ENCODE data around the gene CRPPA. TPM values are rescaled to one million over a fixed set of nuclear protein-coding genes. Genes with fewer than 3 reads are reported as not detected.
A peak's percentile ranks its signal among the peaks of the same experiment; 100 is the strongest.

CRPPA gene
- total RNA-seq, 5 donors from 2014 or later (not counting 1 experiment from before 2014, with no cell fraction given): 0.49 to 2.2 (median 1.0) TPM

DNA sequence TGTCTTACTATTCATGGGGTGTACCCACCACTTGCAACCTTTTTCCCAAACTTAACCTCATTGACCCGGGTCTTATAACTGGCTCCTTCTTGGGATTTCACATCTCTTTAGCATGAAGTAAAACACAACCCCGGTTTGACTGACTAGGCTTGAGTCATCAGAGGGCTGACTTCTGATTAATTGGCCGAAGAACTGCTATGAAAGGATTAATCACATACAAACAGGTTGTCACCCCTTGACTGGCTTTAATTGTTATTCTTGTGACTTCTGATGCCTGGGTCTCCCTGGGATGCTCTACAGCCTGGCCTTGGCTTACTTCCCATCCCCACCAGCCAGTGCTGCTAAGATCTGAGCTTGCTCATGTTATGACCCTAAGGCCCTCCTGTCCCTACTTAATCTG, 8.8 kb upstream of the CRPPA start:
- H3K4me1 Mint-ChIP-seq: peaks cover 0 to 2% (median 0%) of the 10 kb centered on the region in 3 donors
- ChIA-PET POLR2A (no interaction called here), CTCF (no interaction called here)
- Histone ChIP-seq H3K36me3 (ENCODE audit: control insufficient read depth in 2 of 2, extremely low read depth in 1 of 2, insufficient read depth in 1 of 2, low read length in 1 of 2) (no peaks in the 10 kb centered on the region), H3K9me3 (no peaks in the 10 kb centered on the region), H3K4me1 (ENCODE audit: control insufficient read depth in 1 of 2, extremely low read depth in 1 of 2, insufficient read depth in 2 of 2, low read length in 2 of 2) (no peaks in the 10 kb centered on the region), H3K27me3 (replicated peaks in 1 of 2; ENCODE audit: control insufficient read depth in 2 of 2, extremely low read depth in 1 of 2, insufficient read depth in 2 of 2, low read length in 1 of 2) (no peaks in the 10 kb centered on the region), H3K4me3 (ENCODE audit: control insufficient read depth in 1 of 2, extremely low read depth in 1 of 2, low read length in 1 of 2) (no peak overlapping the region), H3K27ac (ENCODE audit: low read length) (no peak overlapping the region)
- H3K27me3 Mint-ChIP-seq: no peaks in the 10 kb centered on the region
- WGBS (ENCODE audit: insufficient coverage): 83% methylated on average over 2 of the region's 3 CpGs
- ATAC-seq (replicated peaks in 1 of 4) (no peak), DNase-seq (no peak)
- H3K36me3 Mint-ChIP-seq: no peaks in the 10 kb centered on the region
- no peak overlapping the region for H3K27ac Mint-ChIP-seq
- no peaks in the 10 kb centered on the region for H3K9me3 Mint-ChIP-seq
- no peak overlapping the region for H3K4me3 Mint-ChIP-seq

DNA sequence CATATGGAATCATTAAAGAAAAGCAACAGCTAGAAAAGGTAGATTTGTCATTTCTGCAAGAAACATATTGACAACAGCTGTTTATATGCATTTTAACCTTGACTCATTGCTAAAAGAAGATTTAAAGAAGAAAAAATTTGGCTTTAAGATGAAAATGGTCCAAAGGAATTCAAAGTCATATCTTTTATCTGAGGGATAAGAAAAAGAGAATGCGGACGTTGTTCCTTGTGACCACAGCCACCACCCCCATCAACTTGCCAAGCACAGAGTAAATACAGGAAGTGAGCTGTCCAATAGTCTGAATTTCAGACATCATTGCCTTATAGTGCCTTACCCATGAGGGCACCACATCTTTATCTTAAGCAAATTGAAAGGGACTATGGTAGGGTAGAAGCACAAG, 7.3 kb upstream of the CRPPA start:
- CTCF ChIA-PET: no interaction called here
- H3K36me3 Mint-ChIP-seq: no peaks in the 10 kb centered on the region
- H3K27me3 ChIP-seq (replicated peaks in 1 of 2; ENCODE audit: control insufficient read depth in 2 of 2, extremely low read depth in 1 of 2, insufficient read depth in 2 of 2, low read length in 1 of 2): no peaks in the 10 kb centered on the region
- DNase-seq: no peak
- ATAC-seq (replicated peaks in 1 of 4): no peak
- no peaks in the 10 kb centered on the region for H3K27me3 Mint-ChIP-seq
- H3K36me3 ChIP-seq (ENCODE audit: control insufficient read depth in 2 of 2, extremely low read depth in 1 of 2, insufficient read depth in 1 of 2, low read length in 1 of 2): no peaks in the 10 kb centered on the region
- POLR2A ChIA-PET: interaction anchor here in 1 of 2 donors (0.6 kb wide), 1 partner anchor 1196 kb away, joined by 3 read pairs; no protein-coding TSS in a partner anchor
- H3K9me3 Mint-ChIP-seq: no peaks in the 10 kb centered on the region
- no peak overlapping the region for H3K4me3 Mint-ChIP-seq
- H3K4me3 ChIP-seq (ENCODE audit: control insufficient read depth in 1 of 2, extremely low read depth in 1 of 2, low read length in 1 of 2): no peak overlapping the region
- no peak overlapping the region for H3K27ac Mint-ChIP-seq
- H3K27ac ChIP-seq (ENCODE audit: low read length): no peak overlapping the region
- no CpG with 5 or more reads among the region's 2 CpGs for WGBS (ENCODE audit: insufficient coverage)
- peaks cover 0 to 2% (median 0%) of the 10 kb centered on the region in 3 donors for H3K4me1 Mint-ChIP-seq
- no peaks in the 10 kb centered on the region for H3K4me1 ChIP-seq (ENCODE audit: control insufficient read depth in 1 of 2, extremely low read depth in 1 of 2, insufficient read depth in 2 of 2, low read length in 2 of 2)
- H3K9me3 ChIP-seq: no peaks in the 10 kb centered on the region

DNA sequence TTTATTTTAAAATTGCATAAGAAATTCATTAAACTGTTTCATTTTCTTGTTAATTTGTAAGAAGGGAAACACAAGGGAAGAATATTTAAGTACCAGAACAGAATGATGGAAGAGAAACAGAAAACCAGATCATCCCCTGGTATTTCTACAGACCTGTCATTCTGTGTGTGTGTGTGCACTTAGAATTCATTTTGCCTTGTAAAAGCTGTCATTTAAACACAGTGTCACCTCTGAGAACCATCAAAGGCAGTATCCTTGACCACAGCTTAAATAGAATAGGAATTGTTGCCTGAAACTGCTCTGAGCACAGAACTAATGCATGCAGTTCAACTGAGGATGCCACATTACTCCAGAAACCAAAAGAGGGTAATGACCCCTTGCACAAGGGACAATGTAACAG, 6.8 kb upstream of the CRPPA start:
- DNase-seq (no peak), ATAC-seq (replicated peaks in 1 of 4) (no peak)
- ChIA-PET CTCF (no interaction called here), POLR2A (interaction anchor here in 1 of 2 donors (0.6 kb wide), 1 partner anchor 1197 kb away, joined by 3 read pairs; no protein-coding TSS in a partner anchor)
- H3K27me3 Mint-ChIP-seq: no peaks in the 10 kb centered on the region
- H3K36me3 Mint-ChIP-seq: no peaks in the 10 kb centered on the region
- H3K9me3 ChIP-seq: no peaks in the 10 kb centered on the region
- H3K36me3 ChIP-seq (ENCODE audit: control insufficient read depth in 2 of 2, extremely low read depth in 1 of 2, insufficient read depth in 1 of 2, low read length in 1 of 2): no peaks in the 10 kb centered on the region
- no peaks in the 10 kb centered on the region for H3K9me3 Mint-ChIP-seq
- H3K27me3 ChIP-seq (replicated peaks in 1 of 2; ENCODE audit: control insufficient read depth in 2 of 2, extremely low read depth in 1 of 2, insufficient read depth in 2 of 2, low read length in 1 of 2): no peaks in the 10 kb centered on the region
- H3K4me3 Mint-ChIP-seq: no peak overlapping the region
- no peak overlapping the region for H3K27ac ChIP-seq (ENCODE audit: low read length)
- no peaks in the 10 kb centered on the region for H3K4me1 Mint-ChIP-seq
- H3K4me3 ChIP-seq (ENCODE audit: control insufficient read depth in 1 of 2, extremely low read depth in 1 of 2, low read length in 1 of 2): no peak overlapping the region
- H3K4me1 ChIP-seq (ENCODE audit: control insufficient read depth in 1 of 2, extremely low read depth in 1 of 2, insufficient read depth in 2 of 2, low read length in 2 of 2): no peaks in the 10 kb centered on the region
- no peak overlapping the region for H3K27ac Mint-ChIP-seq

DNA sequence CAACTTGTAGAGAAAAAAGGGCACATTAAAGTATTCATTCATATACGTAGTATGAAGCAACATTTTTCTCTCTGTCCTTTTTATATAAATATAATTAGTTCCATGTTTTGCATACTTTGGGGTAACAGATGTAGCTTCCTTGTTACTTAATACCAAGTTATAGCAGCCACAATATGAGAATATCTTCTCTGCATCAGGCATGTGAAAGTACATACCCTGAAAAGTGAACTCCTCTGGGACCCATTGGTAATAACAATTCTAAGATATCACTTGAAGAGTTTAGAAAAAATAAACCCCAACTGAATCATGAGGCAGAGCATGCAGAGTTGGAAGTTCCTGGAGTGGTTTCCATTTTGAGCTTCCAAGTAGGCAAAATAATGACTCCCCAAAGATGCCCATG, 2.4 kb upstream of the CRPPA start:
- Histone ChIP-seq H3K9me3 (no peaks in the 10 kb centered on the region), H3K4me1 (ENCODE audit: control insufficient read depth in 1 of 2, extremely low read depth in 1 of 2, insufficient read depth in 2 of 2, low read length in 2 of 2) (peaks cover 9 to 14% of the 10 kb centered on the region in 2 experiments), H3K27me3 (replicated peaks in 1 of 2; ENCODE audit: control insufficient read depth in 2 of 2, extremely low read depth in 1 of 2, insufficient read depth in 2 of 2, low read length in 1 of 2) (no peaks in the 10 kb centered on the region), H3K36me3 (ENCODE audit: control insufficient read depth in 2 of 2, extremely low read depth in 1 of 2, insufficient read depth in 1 of 2, low read length in 1 of 2) (no peaks in the 10 kb centered on the region), H3K4me3 (ENCODE audit: control insufficient read depth in 1 of 2, extremely low read depth in 1 of 2, low read length in 1 of 2) (no peak overlapping the region), H3K27ac (ENCODE audit: low read length) (no peak overlapping the region)
- H3K4me3 Mint-ChIP-seq: no peak overlapping the region
- H3K9me3 Mint-ChIP-seq: no peaks in the 10 kb centered on the region
- H3K36me3 Mint-ChIP-seq: no peaks in the 10 kb centered on the region
- peaks cover 0 to 15% of the 10 kb centered on the region in 2 donors for H3K27me3 Mint-ChIP-seq
- no CpG with 5 or more reads among the region's 1 CpG for WGBS (ENCODE audit: insufficient coverage)
- ATAC-seq (replicated peaks in 1 of 4): no peak
- DNase-seq: no peak
- POLR2A ChIA-PET: no interaction called here
- H3K4me1 Mint-ChIP-seq: peaks cover 13 to 21% (median 16%) of the 10 kb centered on the region in 3 donors
- H3K27ac Mint-ChIP-seq: no peak overlapping the region
- CTCF ChIA-PET: interaction anchor here in 1 of 2 donors (0.5 kb wide), 1 partner anchor 11 kb away, joined by 3 read pairs; no protein-coding TSS in a partner anchor

DNA sequence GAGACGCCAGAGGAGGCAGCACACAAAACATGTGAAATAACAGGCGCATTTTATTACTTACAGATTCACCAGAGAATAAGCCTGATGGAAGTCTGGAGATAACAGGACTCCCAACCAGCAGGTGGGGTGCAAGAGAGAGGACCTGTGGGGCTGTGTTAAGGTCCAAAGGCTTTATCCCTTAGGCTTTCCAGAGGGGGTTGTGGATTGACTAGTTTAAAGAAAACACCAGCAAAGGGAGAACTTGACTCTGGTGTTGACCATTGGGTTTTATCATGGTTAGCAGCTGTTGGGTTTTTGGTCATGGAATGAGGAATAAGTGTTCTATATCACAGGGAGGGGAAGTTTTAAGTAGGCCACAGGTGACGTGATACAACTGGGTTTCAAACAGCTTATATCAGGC, 1.6 kb upstream of the CRPPA start:
- peaks cover 0 to 20% of the 10 kb centered on the region in 2 donors for H3K27me3 Mint-ChIP-seq
- no peak for ATAC-seq (replicated peaks in 1 of 4)
- CTCF ChIA-PET: no interaction called here
- no peak for DNase-seq
- no CpG with 5 or more reads among the region's 3 CpGs for WGBS (ENCODE audit: insufficient coverage)
- H3K27me3 ChIP-seq (replicated peaks in 1 of 2; ENCODE audit: control insufficient read depth in 2 of 2, extremely low read depth in 1 of 2, insufficient read depth in 2 of 2, low read length in 1 of 2): no peaks in the 10 kb centered on the region
- peaks cover 11 to 14% of the 10 kb centered on the region in 2 experiments for H3K4me1 ChIP-seq (ENCODE audit: control insufficient read depth in 1 of 2, extremely low read depth in 1 of 2, insufficient read depth in 2 of 2, low read length in 2 of 2)
- no peaks in the 10 kb centered on the region for H3K9me3 ChIP-seq
- H3K4me1 Mint-ChIP-seq: peaks cover 13 to 21% (median 16%) of the 10 kb centered on the region in 3 donors
- no peaks in the 10 kb centered on the region for H3K9me3 Mint-ChIP-seq
- no peaks in the 10 kb centered on the region for H3K36me3 ChIP-seq (ENCODE audit: control insufficient read depth in 2 of 2, extremely low read depth in 1 of 2, insufficient read depth in 1 of 2, low read length in 1 of 2)
- peak overlapping the region in 1 of 3 donors; percentile 88 for H3K4me3 Mint-ChIP-seq
- H3K27ac ChIP-seq (ENCODE audit: low read length): no peak overlapping the region
- no peak overlapping the region for H3K4me3 ChIP-seq (ENCODE audit: control insufficient read depth in 1 of 2, extremely low read depth in 1 of 2, low read length in 1 of 2)
- H3K36me3 Mint-ChIP-seq: no peaks in the 10 kb centered on the region
- H3K27ac Mint-ChIP-seq: no peak overlapping the region
- POLR2A ChIA-PET: no interaction called here

DNA sequence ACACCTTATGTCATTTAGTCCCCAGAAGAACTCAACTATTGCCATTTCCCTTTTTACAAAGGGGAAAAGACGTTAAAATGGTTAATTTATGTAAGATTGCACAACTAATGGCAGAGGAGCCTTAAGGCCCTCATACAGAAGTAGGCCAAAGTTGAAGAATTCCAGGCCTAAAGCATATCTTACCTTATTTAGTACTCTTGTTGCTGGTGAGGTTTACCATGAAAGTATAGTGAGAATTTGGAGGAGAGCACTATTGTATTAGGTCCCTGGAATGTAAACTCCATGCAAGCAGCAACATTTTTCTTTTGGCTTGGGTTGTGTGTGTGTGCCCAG, 731 bp upstream of the CRPPA start:
- Mint-ChIP-seq H3K4me3 (peak overlapping the region; percentile 58 to 88 (median 66)), H3K4me1 (peaks cover 13 to 23% (median 16%) of the 10 kb centered on the region in 3 donors), H3K27me3 (peaks cover 0 to 21% of the 10 kb centered on the region in 2 donors), H3K9me3 (no peaks in the 10 kb centered on the region), H3K27ac (peak overlapping the region; percentile 9 to 85), H3K36me3 (no peaks in the 10 kb centered on the region)
- Histone ChIP-seq H3K4me1 (ENCODE audit: control insufficient read depth in 1 of 2, extremely low read depth in 1 of 2, insufficient read depth in 2 of 2, low read length in 2 of 2) (peaks cover 12 to 14% of the 10 kb centered on the region in 2 experiments), H3K27me3 (replicated peaks in 1 of 2; ENCODE audit: control insufficient read depth in 2 of 2, extremely low read depth in 1 of 2, insufficient read depth in 2 of 2, low read length in 1 of 2) (no peaks in the 10 kb centered on the region), H3K27ac (ENCODE audit: low read length) (peak overlapping the region; percentile 10), H3K36me3 (ENCODE audit: control insufficient read depth in 2 of 2, extremely low read depth in 1 of 2, insufficient read depth in 1 of 2, low read length in 1 of 2) (no peaks in the 10 kb centered on the region), H3K9me3 (no peaks in the 10 kb centered on the region), H3K4me3 (ENCODE audit: control insufficient read depth in 1 of 2, extremely low read depth in 1 of 2, low read length in 1 of 2) (no peak overlapping the region)
- WGBS (ENCODE audit: insufficient coverage): no CpG with 5 or more reads among the region's 1 CpG
- ATAC-seq (replicated peaks in 1 of 4) (no peak), DNase-seq (no peak)
- CTCF ChIA-PET: interaction anchor here (1.2 to 2.9 kb wide), 3 partner anchors 10 to 13 kb away, joined by 3 to 18 read pairs (median 8); no protein-coding TSS in a partner anchor
- POLR2A ChIA-PET: interaction anchor here (0.5 to 0.6 kb wide), 2 partner anchors 17 to 81 kb away, joined by 3 to 7 read pairs; no protein-coding TSS in a partner anchor
